ENCODE results near the gene ADGRV1. TPM values are rescaled to one million over a fixed set of nuclear protein-coding genes. Genes with fewer than 3 reads are reported as not detected.

Gene ADGRV1
- polyA plus RNA-seq, 1 of the 3 experiments (the other 2 are of a cell fraction) = 0.23 TPM

DNA sequence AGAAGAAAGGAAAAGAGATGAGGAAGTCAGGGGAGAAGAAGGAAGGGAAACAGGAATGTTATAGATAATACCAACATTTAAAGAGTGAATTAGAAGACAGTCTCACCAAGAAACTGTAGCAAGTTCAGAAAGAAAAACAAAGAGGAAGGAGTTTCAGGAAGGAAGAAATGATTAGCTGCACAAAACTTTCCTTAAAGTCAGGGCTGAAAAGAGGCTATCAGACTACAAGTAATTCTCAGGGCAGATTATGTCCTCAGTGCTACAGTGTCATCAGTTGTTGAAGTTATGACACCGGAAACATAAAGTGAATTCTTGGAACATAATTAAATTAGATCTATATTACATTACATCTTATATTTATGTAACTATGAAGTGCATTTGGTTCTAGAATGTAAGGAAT lies 597.6 kb downstream of the ADGRV1 start (continued):
- TF ChIP-seq, protein P1, sequence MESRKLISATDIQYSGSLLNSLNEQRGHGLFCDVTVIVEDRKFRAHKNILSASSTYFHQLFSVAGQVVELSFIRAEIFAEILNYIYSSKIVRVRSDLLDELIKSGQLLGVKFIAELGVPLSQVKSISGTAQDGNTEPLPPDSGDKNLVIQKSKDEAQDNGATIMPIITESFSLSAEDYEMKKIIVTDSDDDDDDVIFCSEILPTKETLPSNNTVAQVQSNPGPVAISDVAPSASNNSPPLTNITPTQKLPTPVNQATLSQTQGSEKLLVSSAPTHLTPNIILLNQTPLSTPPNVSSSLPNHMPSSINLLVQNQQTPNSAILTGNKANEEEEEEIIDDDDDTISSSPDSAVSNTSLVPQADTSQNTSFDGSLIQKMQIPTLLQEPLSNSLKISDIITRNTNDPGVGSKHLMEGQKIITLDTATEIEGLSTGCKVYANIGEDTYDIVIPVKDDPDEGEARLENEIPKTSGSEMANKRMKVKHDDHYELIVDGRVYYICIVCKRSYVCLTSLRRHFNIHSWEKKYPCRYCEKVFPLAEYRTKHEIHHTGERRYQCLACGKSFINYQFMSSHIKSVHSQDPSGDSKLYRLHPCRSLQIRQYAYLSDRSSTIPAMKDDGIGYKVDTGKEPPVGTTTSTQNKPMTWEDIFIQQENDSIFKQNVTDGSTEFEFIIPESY (IDR thresholded peaks at IDR 0.05; ENCODE audit: borderline replicate concordance, low read depth) = no peak
- no peak for TF ChIP-seq NFIC (IDR thresholded peaks at IDR 0.05; ENCODE audit: borderline replicate concordance)

DNA sequence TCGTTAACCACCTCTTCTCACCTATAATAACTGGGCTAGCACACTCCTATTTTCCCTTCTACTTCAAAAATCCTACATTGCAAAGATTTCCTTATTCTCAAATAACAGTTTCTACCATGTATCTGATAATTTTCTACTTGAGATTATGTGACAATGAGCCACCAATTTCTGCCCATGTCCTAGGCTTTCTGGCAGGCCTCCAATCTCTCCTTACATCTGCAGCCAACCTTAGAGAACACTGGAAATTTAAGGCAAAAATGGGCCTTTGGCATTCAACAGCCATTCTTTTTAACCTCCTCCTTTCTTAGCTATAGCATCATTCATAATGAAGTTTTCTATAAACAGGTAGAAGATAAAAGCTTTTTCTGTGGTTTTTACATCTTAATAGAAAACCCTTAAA lies 599.4 kb downstream of the ADGRV1 start:
- H3K36me3 ChIP-seq (replicated peaks in 1 of 2; ENCODE audit: control insufficient read depth in 1 of 2, insufficient read depth in 2 of 2, low read length in 1 of 2) = no peaks in the 10 kb centered on the region
- no peaks in the 10 kb centered on the region for H4K20me1 ChIP-seq (ENCODE audit: insufficient read depth)
- no peak overlapping the region for H3K4me3 ChIP-seq (ENCODE audit: low read depth in 2 of 2, low read length in 1 of 2)
- no peaks in the 10 kb centered on the region for H3K27me3 ChIP-seq (ENCODE audit: insufficient read depth)
- H3K79me2 ChIP-seq (ENCODE audit: insufficient read depth) = no peaks in the 10 kb centered on the region
- ChIA-PET CTCF (interaction anchor here (1.6 kb wide), 1 partner anchor 18 kb away, joined by 3 read pairs; no protein-coding TSS in a partner anchor), POLR2A (no interaction called here)
- no peaks in the 10 kb centered on the region for H3K9me3 ChIP-seq
- no peak overlapping the region for H3K9ac ChIP-seq
- H3K4me2 ChIP-seq = no peak overlapping the region
- DNase-seq = no peak
- peaks cover 1% of the 10 kb centered on the region for H3F3A ChIP-seq (replicated peaks; ENCODE audit: insufficient read depth)
- no peak overlapping the region for H2AFZ ChIP-seq (ENCODE audit: low read depth)
- peaks cover 2 to 7% of the 10 kb centered on the region in 2 experiments; a peak in 2 of 4 replicates for H3K4me1 ChIP-seq (ENCODE audit: control insufficient read depth in 1 of 2, insufficient read depth in 2 of 2, low read depth in 1 of 2, low read length in 1 of 2)
- no peak overlapping the region; a peak in 1 of 4 replicates for H3K27ac ChIP-seq (ENCODE audit: low read depth in 2 of 2, low read length in 1 of 2)
- H3K9me2 ChIP-seq = no peaks in the 10 kb centered on the region
- TF ChIP-seq ELF1 (IDR thresholded peaks at IDR 0.05) = no peak
- no peak for TF ChIP-seq NFIC (IDR thresholded peaks at IDR 0.05; ENCODE audit: borderline replicate concordance)
- TF ChIP-seq, protein P2, sequence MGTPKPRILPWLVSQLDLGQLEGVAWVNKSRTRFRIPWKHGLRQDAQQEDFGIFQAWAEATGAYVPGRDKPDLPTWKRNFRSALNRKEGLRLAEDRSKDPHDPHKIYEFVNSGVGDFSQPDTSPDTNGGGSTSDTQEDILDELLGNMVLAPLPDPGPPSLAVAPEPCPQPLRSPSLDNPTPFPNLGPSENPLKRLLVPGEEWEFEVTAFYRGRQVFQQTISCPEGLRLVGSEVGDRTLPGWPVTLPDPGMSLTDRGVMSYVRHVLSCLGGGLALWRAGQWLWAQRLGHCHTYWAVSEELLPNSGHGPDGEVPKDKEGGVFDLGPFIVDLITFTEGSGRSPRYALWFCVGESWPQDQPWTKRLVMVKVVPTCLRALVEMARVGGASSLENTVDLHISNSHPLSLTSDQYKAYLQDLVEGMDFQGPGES (IDR thresholded peaks at IDR 0.05; ENCODE audit: low read depth, low read length) = no peak
- TF ChIP-seq, protein P3, sequence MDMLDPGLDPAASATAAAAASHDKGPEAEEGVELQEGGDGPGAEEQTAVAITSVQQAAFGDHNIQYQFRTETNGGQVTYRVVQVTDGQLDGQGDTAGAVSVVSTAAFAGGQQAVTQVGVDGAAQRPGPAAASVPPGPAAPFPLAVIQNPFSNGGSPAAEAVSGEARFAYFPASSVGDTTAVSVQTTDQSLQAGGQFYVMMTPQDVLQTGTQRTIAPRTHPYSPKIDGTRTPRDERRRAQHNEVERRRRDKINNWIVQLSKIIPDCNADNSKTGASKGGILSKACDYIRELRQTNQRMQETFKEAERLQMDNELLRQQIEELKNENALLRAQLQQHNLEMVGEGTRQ (IDR thresholded peaks at IDR 0.05; ENCODE audit: borderline replicate concordance, low read depth, low read length) = no peak
- WGBS (ENCODE audit: low lambda C conversion rate) = 92% methylated on average over 1 of the region's 1 CpG

DNA sequence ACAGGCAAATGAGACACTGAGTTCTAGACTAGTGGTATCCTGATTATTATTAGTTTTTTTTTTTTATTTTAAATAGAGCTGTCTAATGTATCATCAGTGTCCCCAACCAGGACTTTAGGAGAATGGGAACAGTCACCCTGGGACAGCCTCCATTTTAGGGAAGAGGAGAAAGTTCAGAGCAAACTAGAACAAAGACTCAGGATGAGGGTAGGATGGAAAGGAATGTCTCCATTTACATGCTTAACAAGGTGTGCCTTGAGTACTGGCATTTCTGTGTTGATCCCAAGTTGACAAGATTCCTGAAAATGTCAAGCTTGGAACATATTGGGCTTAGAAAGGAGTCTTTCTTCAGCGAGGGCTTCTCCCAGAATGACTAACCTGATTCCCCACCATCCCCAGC lies 601.0 kb downstream of the ADGRV1 start:
- ChIA-PET CTCF (interaction anchor here (1.6 kb wide), 1 partner anchor 16 kb away, joined by 3 read pairs; no protein-coding TSS in a partner anchor), POLR2A (no interaction called here)
- no peaks in the 10 kb centered on the region for H3K36me3 ChIP-seq (replicated peaks in 1 of 2; ENCODE audit: control insufficient read depth in 1 of 2, insufficient read depth in 2 of 2, low read length in 1 of 2)
- H3K27me3 ChIP-seq (ENCODE audit: insufficient read depth) = no peaks in the 10 kb centered on the region
- H3K9me3 ChIP-seq = no peaks in the 10 kb centered on the region
- H3K4me3 ChIP-seq (ENCODE audit: low read depth in 2 of 2, low read length in 1 of 2) = no peak overlapping the region
- peaks cover 5% of the 10 kb centered on the region for H3F3A ChIP-seq (replicated peaks; ENCODE audit: insufficient read depth)
- H3K79me2 ChIP-seq (ENCODE audit: insufficient read depth) = no peaks in the 10 kb centered on the region
- 53% methylated on average over 1 of the region's 1 CpG for WGBS (ENCODE audit: low lambda C conversion rate)
- TF ChIP-seq FOSL2 (IDR thresholded peaks at IDR 0.05; ENCODE audit: borderline replicate concordance, low read depth) (no peak), FOXJ3 (CRISPR knock-in tag; IDR thresholded peaks at IDR 0.05) (no peak), CHD2 (IDR thresholded peaks at IDR 0.05; ENCODE audit: low read length, partially characterized antibody) (no peak), GABPA (IDR thresholded peaks at IDR 0.05; ENCODE audit: low read depth) (no peak), NRF1 (IDR thresholded peaks at IDR 0.05; ENCODE audit: low read depth, low read length) (no peak), RFX5 (IDR thresholded peaks at IDR 0.05; ENCODE audit: low read length) (no peak), RCOR1 (IDR thresholded peaks at IDR 0.05; ENCODE audit: low read length) (no peak), GATA2 (CRISPR knock-in tag; IDR thresholded peaks at IDR 0.05) (no peak), RXRA (IDR thresholded peaks at IDR 0.05; ENCODE audit: borderline replicate concordance, low read depth) (no peak), FOXM1 (IDR thresholded peaks at IDR 0.05; ENCODE audit: low read depth) (no peak), EP300 (IDR thresholded peaks at IDR 0.05; ENCODE audit: borderline replicate concordance in 1 of 2, low read depth in 1 of 2, low read length in 1 of 2) (no peak), MXI1 (IDR thresholded peaks at IDR 0.05; ENCODE audit: low read depth, low read length) (no peak), RAD21 (IDR thresholded peaks at IDR 0.05; ENCODE audit: low read length) (no peak)
- TF ChIP-seq, protein P3 (IDR thresholded peaks at IDR 0.05; ENCODE audit: borderline replicate concordance, low read depth, low read length) = no peak
- TF ChIP-seq, protein P4, sequence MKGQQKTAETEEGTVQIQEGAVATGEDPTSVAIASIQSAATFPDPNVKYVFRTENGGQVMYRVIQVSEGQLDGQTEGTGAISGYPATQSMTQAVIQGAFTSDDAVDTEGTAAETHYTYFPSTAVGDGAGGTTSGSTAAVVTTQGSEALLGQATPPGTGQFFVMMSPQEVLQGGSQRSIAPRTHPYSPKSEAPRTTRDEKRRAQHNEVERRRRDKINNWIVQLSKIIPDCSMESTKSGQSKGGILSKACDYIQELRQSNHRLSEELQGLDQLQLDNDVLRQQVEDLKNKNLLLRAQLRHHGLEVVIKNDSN (IDR thresholded peaks at IDR 0.05; ENCODE audit: borderline replicate concordance, low read depth) = no peak
- no peak overlapping the region for H3K27ac ChIP-seq (ENCODE audit: low read depth in 2 of 2, low read length in 1 of 2)
- no peak overlapping the region for H2AFZ ChIP-seq (ENCODE audit: low read depth)
- peaks cover 2 to 7% of the 10 kb centered on the region in 2 experiments; a peak in 2 of 4 replicates for H3K4me1 ChIP-seq (ENCODE audit: control insufficient read depth in 1 of 2, insufficient read depth in 2 of 2, low read depth in 1 of 2, low read length in 1 of 2)
- H3K9me2 ChIP-seq = no peaks in the 10 kb centered on the region
- H4K20me1 ChIP-seq (ENCODE audit: insufficient read depth) = no peaks in the 10 kb centered on the region
- DNase-seq = no peak
- H3K4me2 ChIP-seq = no peak overlapping the region
- no peak overlapping the region for H3K9ac ChIP-seq

All from SK-N-SH (cell line).